A204.1 (cell line): ENCODE results near the gene KIAA0586.
"Not testable (repeated sequence)": the region's sequence is repeated elsewhere in the genome, so short reads cannot be mapped to it uniquely, and the experiment has no call there.

Source experiments
- FAIRE-seq: peaks from 2 replicates; lab custom pipeline; 2012; peaks lifted over from hg19 to GRCh38; lab: Jason Lieb, UNC

KIAA0586 gene

DNA sequence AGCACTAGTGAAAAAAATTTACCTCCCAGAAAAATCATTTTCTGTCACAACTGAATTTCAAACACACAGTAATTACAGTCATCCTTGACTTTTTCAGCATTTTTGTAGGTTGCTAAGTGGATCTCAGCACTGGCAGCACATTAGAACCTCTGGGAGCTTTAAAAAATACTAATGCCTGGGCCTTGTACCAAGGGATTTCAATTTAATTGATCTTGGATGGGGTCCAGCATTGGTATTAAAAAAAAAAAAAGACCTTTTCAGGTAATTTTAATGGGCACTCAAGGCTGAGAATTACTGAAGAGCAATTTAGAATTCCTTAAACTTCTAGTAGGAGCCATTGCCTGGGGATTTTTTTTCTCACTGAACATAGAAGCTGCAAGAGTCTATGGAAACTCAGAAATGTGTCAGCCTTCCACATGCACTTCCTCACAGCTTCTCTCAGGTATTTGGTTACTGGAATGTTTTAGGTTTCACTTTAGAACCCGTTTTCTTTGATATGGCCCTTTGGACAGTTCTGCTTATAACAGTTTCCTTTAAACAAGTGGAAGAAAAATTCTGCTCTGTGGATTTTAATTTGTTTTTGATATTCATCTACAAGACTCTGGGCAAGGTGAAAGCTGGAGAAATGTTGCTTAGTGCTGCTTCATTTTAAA, 121.7 kb downstream of the KIAA0586 start:
- no peak for FAIRE-seq

DNA sequence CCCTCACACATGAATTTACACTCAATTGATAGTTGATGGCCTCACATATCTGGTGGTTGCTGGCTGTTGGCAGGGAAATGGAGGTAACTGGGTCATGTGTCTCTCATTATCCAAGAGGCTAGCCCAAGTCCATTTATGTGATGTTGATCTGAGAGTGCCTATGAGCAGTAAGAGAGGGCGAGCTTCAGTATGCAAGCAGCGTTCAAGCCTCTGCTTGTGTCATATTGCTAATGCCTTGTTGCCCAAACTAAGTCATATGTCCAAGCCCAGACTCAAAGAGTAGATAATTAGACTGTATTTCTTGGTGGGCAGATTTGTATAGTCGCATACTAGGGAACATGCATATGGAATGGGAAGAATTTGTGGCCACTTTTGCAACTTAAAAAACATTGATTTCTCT, 126.4 kb downstream of the KIAA0586 start:
- FAIRE-seq = no peak

DNA sequence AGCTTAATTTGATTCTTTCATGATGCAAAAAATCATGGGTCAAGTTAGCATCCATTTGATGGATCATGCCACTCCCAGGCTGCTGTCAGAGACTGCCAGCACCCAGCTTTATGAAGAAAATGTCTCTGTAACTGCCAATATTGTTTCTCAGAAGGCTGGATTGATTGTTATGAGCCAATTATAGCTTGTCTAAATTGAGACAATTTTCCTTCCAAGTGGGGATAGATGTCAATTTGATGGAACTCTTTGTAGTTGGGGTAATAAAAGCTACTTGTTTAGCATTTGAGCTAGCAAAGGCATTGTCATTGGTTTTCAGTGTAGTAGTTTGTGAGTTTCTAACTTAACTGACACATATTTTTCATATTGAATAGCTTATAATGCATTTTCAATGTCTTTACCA, 128.1 kb downstream of the KIAA0586 start:
- FAIRE-seq = no peak

DNA sequence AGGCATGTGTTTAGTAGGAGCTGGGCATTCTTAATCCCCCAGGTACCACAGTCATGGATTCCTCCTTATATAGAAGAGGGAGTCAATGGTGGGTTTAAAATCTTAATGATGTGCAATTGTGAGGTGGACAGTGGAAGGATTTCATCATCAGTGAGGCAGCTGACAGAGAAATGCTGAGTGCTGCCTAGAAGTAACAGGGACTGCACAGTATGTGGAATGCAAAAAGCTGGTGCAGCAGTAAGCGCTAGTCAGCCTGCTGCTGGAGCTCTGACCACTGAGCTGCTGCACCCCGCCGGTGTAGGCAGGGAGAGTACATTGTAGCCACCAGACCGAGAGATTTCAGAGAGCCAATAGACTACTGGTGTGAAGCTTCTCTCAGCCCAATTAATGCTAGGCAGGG, 129.7 kb downstream of the KIAA0586 start:
- no peak for FAIRE-seq

DNA sequence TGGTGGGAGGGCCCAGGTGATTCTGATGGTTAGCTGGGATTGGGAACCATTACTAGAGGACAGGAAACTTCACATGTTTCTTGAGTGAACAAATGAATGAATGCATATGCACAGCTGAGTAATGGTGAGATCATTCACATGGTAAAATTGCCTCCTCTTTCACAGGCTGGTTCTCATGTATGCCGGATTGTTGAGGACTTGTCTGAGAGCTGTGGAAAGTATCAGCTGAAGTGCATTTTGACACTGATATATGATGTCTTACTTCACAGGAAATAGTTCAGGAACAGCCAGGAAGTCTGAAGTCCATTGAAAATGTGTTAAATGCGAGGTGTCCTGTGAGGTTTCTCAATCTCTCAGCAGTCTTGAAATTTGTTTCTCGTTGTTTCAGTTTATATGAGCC, 132.7 kb downstream of the KIAA0586 start:
- FAIRE-seq = no peak

- no peak for FAIRE-seq
Measured at GRCh38 chr14:58562141-58562540, 134.6 kb downstream of the KIAA0586 start.

DNA sequence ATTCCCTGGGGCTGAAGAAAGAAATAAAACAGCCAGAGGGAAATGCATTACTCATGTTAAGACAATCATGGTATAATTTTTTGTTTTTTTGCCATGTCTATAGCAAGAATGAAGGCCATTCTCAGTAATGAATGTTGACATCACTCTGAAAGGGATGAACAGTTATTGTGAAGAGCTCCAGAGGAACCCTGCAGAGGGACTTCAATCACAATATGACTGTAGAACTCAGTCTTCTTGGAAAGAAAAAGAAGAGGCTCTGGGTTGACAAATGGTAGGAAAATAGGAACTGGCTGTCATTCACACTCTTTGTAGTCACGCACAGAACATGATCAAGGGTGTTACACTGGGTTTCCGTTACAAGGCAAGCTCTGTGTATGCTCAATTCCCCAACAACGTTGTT, 136.5 kb downstream of the KIAA0586 start:
- no peak for FAIRE-seq

GRCh38 chr14:58565832-58566231, 138.3 kb downstream of the KIAA0586 start:
- no peak for FAIRE-seq

GRCh38 chr14:58566979-58567378, 139.5 kb downstream of the KIAA0586 start:
- FAIRE-seq = no peak

- no peak for FAIRE-seq
Measured at GRCh38 chr14:58568322-58568721, 140.8 kb downstream of the KIAA0586 start.

DNA sequence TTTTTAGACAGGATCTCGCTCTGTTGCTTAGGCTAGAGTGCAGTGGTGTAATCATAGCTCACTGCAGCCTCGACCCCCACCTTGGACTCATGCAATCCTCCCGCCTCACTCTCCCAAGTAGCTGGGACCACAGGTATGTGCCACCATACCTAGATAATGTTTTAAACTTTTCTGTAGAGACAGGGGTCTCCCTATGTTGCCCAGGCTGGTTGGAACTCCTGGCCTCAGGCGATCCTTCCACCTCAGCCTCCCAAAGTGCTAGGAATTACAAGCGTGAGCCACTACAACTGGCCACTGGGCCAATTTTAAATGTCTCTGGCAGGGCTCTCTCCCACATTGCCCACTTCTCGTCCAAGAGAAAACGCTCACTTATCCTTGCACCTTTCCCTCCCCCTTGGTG, 143.7 kb downstream of the KIAA0586 start:
- FAIRE-seq = no peak

- FAIRE-seq = no peak
Measured at GRCh38 chr14:58571769-58572472, 144.4 kb downstream of the KIAA0586 start.

- FAIRE-seq = no peak
Measured at GRCh38 chr14:58572473-58572853, 144.9 kb downstream of the KIAA0586 start.

GRCh38 chr14:58572863-58573262, 145.3 kb downstream of the KIAA0586 start:
- FAIRE-seq = no peak

DNA sequence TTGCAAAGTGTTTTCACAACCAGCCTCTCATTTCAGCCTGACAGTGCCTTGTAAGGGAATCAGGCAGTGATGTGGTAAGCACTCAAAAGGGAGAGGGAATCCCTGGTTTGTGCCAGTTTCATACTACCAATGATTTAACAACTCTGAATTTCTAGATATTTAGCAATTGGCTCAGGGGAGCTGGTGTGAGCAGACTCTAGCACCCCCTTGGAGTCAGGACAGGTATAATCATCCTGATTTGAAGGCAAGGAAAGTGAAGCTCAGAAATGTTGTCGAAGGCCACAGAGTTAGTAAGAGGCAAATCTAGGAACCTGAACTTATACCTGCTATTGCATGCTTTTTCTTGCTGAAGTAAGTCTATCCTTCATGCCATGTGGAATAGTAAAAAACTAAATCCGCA, 147.1 kb downstream of the KIAA0586 start:
- no peak for FAIRE-seq

GRCh38 chr14:58575956-58576355, 148.4 kb downstream of the KIAA0586 start:
- FAIRE-seq = no peak

- FAIRE-seq = not testable (repeated sequence)
Measured at GRCh38 chr14:58580035-58580434, 152.5 kb downstream of the KIAA0586 start.

- FAIRE-seq = not testable (repeated sequence)
Measured at GRCh38 chr14:58581389-58581788, 153.9 kb downstream of the KIAA0586 start.

DNA sequence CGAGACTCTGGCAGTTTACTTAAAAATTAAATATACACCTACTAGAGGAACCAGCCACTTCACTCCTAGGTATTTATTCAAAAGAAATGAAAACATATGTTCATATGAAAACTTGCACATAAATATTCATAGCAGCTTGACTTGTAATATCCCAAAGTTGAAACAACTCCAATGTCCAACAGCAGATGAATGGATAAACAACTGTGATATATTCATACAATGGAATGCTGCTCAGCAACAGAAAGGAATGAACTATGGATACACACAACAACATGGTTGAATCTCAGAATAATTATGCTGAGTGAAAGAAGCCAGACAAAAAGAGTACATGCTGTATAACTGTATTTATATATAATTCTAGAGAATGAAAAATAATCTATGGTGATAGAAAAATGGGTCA, 156.9 kb downstream of the KIAA0586 start:
- FAIRE-seq = no peak

DNA sequence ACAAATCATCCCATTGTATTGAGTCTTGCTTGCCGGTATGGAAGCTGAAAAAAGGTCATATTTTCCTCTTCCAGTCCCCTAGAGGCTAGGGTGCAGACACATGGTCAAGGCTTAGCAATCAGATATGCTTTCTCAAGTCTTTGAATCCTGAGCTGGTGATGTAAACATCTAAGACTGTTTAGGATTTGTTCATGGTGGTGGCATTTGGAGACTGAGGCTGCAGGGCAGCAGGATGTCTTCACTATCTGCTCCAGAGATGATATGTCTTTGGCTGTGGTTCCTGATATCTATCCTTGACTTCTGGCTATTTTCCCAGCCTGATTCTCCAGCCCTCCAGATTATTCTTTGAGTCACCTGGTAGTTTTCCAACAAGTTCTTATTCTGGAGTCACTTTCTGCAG, 159.8 kb downstream of the KIAA0586 start:
- FAIRE-seq = no peak

GRCh38 chr14:58588321-58588720, 160.8 kb downstream of the KIAA0586 start:
- not testable (repeated sequence) for FAIRE-seq

- FAIRE-seq = no peak
Measured at GRCh38 chr14:58593977-58594376, 166.5 kb downstream of the KIAA0586 start.

- no peak for FAIRE-seq
Measured at GRCh38 chr14:58597041-58597440, 169.5 kb downstream of the KIAA0586 start.
